ENCODE data around the gene NELFB.

NELFB gene

GRCh38 chr9:137223078-137223970, 31.8 kb upstream of the NELFB start:
- DNase-seq (ENCODE audit: low read depth) = peak; percentile 96

- no peak for DNase-seq (ENCODE audit: low read depth)
Measured at GRCh38 chr9:137224830-137225694, 30.1 kb upstream of the NELFB start, which contains the start of gene CYSRT1. TSS of gene CYSRT1 (plus strand) at chr9:137225174. CDS start at chr9:137225622, 448 bp downstream.

GRCh38 chr9:137225699-137226331, 29.3 kb upstream of the NELFB start:
- no peak for DNase-seq (ENCODE audit: low read depth)

- DNase-seq (ENCODE audit: low read depth) = no peak
Measured at GRCh38 chr9:137226338-137227053, 28.6 kb upstream of the NELFB start.

- DNase-seq (ENCODE audit: low read depth) = peak; percentile 68
Measured at GRCh38 chr9:137227054-137227852, 27.9 kb upstream of the NELFB start, which contains the start of gene RNF224. TSS of gene RNF224 (plus strand) at chr9:137227502. CDS start at chr9:137228336, 834 bp downstream.

- DNase-seq (ENCODE audit: low read depth) = no peak
Measured at GRCh38 chr9:137227853-137228505, 27.1 kb upstream of the NELFB start.

- DNase-seq (ENCODE audit: low read depth) = no peak
Measured at GRCh38 chr9:137228506-137228967, 26.6 kb upstream of the NELFB start.

GRCh38 chr9:137228968-137229896, 25.9 kb upstream of the NELFB start:
- DNase-seq (ENCODE audit: low read depth) = no peak

GRCh38 chr9:137229903-137230704, 25.0 kb upstream of the NELFB start:
- no peak for DNase-seq (ENCODE audit: low read depth)

GRCh38 chr9:137230705-137231371, 24.3 kb upstream of the NELFB start, which contains the start of gene SLC34A3:
TSS of gene SLC34A3 (plus strand) at chr9:137230901. CDS start at chr9:137231703, 802 bp downstream.
- no peak for DNase-seq (ENCODE audit: low read depth)

- DNase-seq (ENCODE audit: low read depth) = no peak
Measured at GRCh38 chr9:137231372-137232039, 23.6 kb upstream of the NELFB start.

GRCh38 chr9:137232101-137232500, 23.0 kb upstream of the NELFB start:
- DNase-seq (ENCODE audit: low read depth) = no peak

- DNase-seq (ENCODE audit: low read depth) = no peak
Measured at GRCh38 chr9:137232510-137232909, 22.6 kb upstream of the NELFB start.

- DNase-seq (ENCODE audit: low read depth) = no peak
Measured at GRCh38 chr9:137233143-137233980, 21.8 kb upstream of the NELFB start.

GRCh38 chr9:137234055-137234697, 21.0 kb upstream of the NELFB start:
- DNase-seq (ENCODE audit: low read depth) = no peak

Data from amniotic epithelial cell (primary cell).